Heart left ventricle (tissue), 16 donors: ENCODE measurements around the gene SMIM11. TPM values are rescaled to one million over a fixed set of nuclear protein-coding genes. Genes with fewer than 3 reads are reported as not detected.
"Not testable (repeated sequence)": the region's sequence is repeated elsewhere in the genome, so short reads cannot be mapped to it uniquely, and the experiment has no call there.

Experiments
- ATAC-seq, 4 donors: fragments of 200-7000 bp; cut with Tn5 transposase; one replicate each; pipeline ENCODE4 v1.9.1; 2020 to 2022; ENCODE audit warnings: moderate library complexity in 4 of 4, mild to moderate bottlenecking in 3 of 4, moderate number of reproducible peaks in 1 of 4
- DNase-seq, 5 donors: peaks; one replicate each; pipeline ENCODE4 v3.0.0-alpha.2; 2020
- H3K27ac ChIP-seq, 12 donors: fragments of 200-600 bp; sonication (generic) in 4 of 12; one replicate each; pipeline versions ENCODE4 v1.5.0 to v1.8.0; 2016 to 2022; ENCODE audit warnings: mild to moderate bottlenecking in 2 of 12
- H3K27me3 ChIP-seq, 9 donors: fragments of 200-600 bp; sonication (generic) in 2 of 9; one replicate each; pipeline versions ENCODE4 v1.5.1 to v1.8.0; 2016 to 2022; ENCODE audit warnings: mild to moderate bottlenecking in 3 of 9
- H3K36me3 ChIP-seq, 9 donors: fragments of 200-600 bp; sonication (generic) in 2 of 9; one replicate each; pipeline versions ENCODE4 v1.5.0 to v1.8.0; 2018 to 2022; ENCODE audit warnings: mild to moderate bottlenecking in 2 of 9
- H3K4me1 ChIP-seq, 12 donors: fragments of 200-600 bp; sonication (generic) in 4 of 12; one replicate each; pipeline versions ENCODE4 v1.5.0 to v1.8.0; 2016 to 2022; ENCODE audit warnings: mild to moderate bottlenecking in 3 of 12
- H3K4me3 ChIP-seq, 12 donors: fragments of 200-600 bp; sonication (generic) in 4 of 12; one replicate each; pipeline versions ENCODE4 v1.5.0 to v1.8.0; 2017 to 2022; ENCODE audit warnings: mild to moderate bottlenecking in 9 of 12, moderate library complexity in 4 of 12
- H3K9me3 ChIP-seq, 12 donors: fragments of 200-600 bp; sonication (generic) in 4 of 12; one replicate each; pipeline versions ENCODE4 v1.5.0 to v1.8.0; 2016 to 2022; ENCODE audit warnings: mild to moderate bottlenecking in 1 of 12
- CTCF ChIP-seq, 12 donors: fragments of 200-600 bp; sonication (generic) in 4 of 12; IDR thresholded peaks; one replicate each; pipeline versions ENCODE4 v1.5.0 to v1.8.0; 2018 to 2022; ENCODE audit warnings: antibody characterized with exemption in 12 of 12, mild to moderate bottlenecking in 5 of 12
- POLR2A ChIP-seq, 2 donors: fragments of 450-650 bp; IDR thresholded peaks; one replicate each; pipeline ENCODE4 v1.6.1; 2017; ENCODE audit warnings: antibody characterized with exemption in 2 of 2, mild to moderate bottlenecking in 2 of 2, moderate library complexity in 2 of 2
- WGBS, 4 donors: extraction: QIAGEN DNeasy Blood & Tissue Kit in 2 of 4; methylation state at CpG; one replicate each; pipeline versions ENCODE4 v1.1.5 to v1.1.7; 2013 to 2018; 5-methylcytosine and 5-hydroxymethylcytosine counted together
- intact Hi-C, 10 donors: fragments of 100-400 bp; cut with DNase I; formaldehyde crosslinking; loops; one replicate each; pipeline versions ENCODE4 v1.11.1 to v1.14.2; 2022
- polyA plus RNA-seq, 2 donors: library from polyadenylated mRNA; stranded (reverse); fragments of 200-250 nt; gene quantifications; one replicate each; pipeline ENCODE4 v1.2.3, GENCODE V29; 2013
- total RNA-seq, 9 donors: library from RNA; depleted of rRNA in 2 of 9; stranded (reverse); fragments of >200 nt in 2 of 9; fragmentation: NEBNext Ultra II Directional in 3 of 9; extraction: Animal tissue kit (Norgen Biotek cat#: 25700) in 3 of 9; gene quantifications; one replicate each; pipeline versions ENCODE4 v1.1.0 to v1.2.4, GENCODE V29; 2016 to 2023
- donor health status: ischemic (EF 13 %, LVEDD 7.1; RV severe dilation, severe dysfunction).
- donor health status: healthy with polysubstance abuse.
- donor health status: DM: no; HTN: yes; CAD: no.
- donor health status: DM: no; HTN: no; CAD: no.
- donor health status: ischemic (EF 25% LVEDD 6.9; RV normal size, moderate dysfunction).
- donor health status: ischemic (EF 25% LVEDD 5.7; RV mildly dilated, moderate dysfunction).
- donor health status: healthy.
- donor health status: DM: yes; HTN: yes; CAD: no.
- donor health status: ischemic (EF 35%, LVEDD 5.7; RV mildly dilated, moderate dysfunction).
- donor health status: nonischemic (EF 11% LVEDD 7.7; RV severe dilation, severe dysfunction).
- donor health status: DM: yes; HTN: yes; CAD: no.
- donor health status: PGD.
- donor health status: ischemic (EF 29% LVEDD 5.4; RV normal size, mild dysfunction).
- donor health status: nonischemic (EF 23%, LVEDD 6.1; RV moderate dilation, normal function).

SMIM11 gene
- total and polyA plus RNA-seq, 11 donors, result 0.91 to 25.8 (median 6.3) TPM

- Histone ChIP-seq H3K4me1 (no peaks in the 10 kb centered on the region), H3K9me3 (no peaks in the 10 kb centered on the region), H3K27me3 (no peaks in the 10 kb centered on the region), H3K4me3 (no peak overlapping the region), H3K36me3 (no peaks in the 10 kb centered on the region), H3K27ac (no peak overlapping the region)
- TF ChIP-seq CTCF (IDR thresholded peaks at IDR 0.05), result no peak
- no peak for TF ChIP-seq POLR2A (IDR thresholded peaks at IDR 0.05)
- no peak for ATAC-seq
- intact Hi-C loops, result no loop called here
- 88 to 97% (median 94%) methylated on average over 5 of the region's 5 CpGs for WGBS, 4 donors
- DNase-seq, result peak in 1 of 5 donors; percentile 2
Measured at GRCh38 chr21:34372321-34372720, 3.0 kb upstream of the SMIM11 start.

DNA sequence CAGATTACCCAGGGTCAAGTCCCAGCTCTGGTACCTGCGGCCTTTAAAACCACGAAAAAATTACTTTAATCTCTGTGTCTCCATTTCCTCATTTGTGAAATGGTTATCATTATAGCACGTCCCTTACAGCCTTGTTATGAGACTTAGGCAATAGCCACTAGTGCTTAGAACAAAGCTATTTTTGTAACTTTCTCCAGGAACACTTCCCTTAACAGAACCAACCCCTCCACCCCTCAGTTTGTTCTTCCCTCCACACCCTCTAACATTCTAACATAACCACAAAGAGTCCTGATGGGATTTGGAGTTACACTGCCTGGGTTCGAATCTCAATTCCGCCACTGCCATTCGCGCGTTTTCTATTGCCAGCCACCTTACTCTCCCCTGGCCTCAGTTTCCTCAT is 845 bp upstream of the SMIM11 start:
- H3K4me3 ChIP-seq, H3K27me3 ChIP-seq, H3K9me3 ChIP-seq, H3K27ac ChIP-seq, intact Hi-C loops, H3K4me1 ChIP-seq, DNase-seq, H3K36me3 ChIP-seq: not testable (repeated sequence)
- ATAC-seq, result peak in 3 of 4 donors; percentile 17 to 52 (median 38)
- WGBS, 4 donors, result no CpG with 5 or more reads among the region's 8 CpGs

- H3K27me3 ChIP-seq, H3K27ac ChIP-seq, DNase-seq, H3K4me3 ChIP-seq, intact Hi-C loops, H3K9me3 ChIP-seq, H3K36me3 ChIP-seq, H3K4me1 ChIP-seq: not testable (repeated sequence)
- WGBS, 4 donors, result no CpG with 5 or more reads among the region's 33 CpGs
- ATAC-seq, result peak; percentile 47 to 75 (median 69)
Measured at GRCh38 chr21:34375619-34375972, 289 bp downstream of the SMIM11 start.

DNA sequence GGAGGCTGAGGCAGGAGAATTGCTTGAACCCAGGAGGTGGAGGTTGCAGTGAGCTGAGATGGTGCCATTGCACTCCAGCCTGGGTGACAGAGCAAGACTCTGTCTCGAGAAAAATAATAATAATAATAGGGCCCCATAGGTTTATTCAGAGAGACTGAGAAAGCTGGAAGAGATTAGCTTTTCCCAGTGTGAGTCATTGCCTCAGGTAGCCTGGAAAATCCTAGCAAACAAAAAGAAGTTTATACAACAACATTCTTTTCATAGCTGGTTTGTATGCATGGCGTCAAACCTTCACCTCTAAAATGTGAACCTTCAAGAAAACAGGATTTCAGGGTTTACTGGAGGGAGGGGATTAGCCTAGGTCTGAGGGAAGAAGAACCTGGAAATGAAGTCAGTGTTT is 7.8 kb downstream of the SMIM11 start:
- WGBS, 4 donors, result no CpG with 5 or more reads among the region's 2 CpGs
- H3K9me3 ChIP-seq, H3K27ac ChIP-seq, H3K36me3 ChIP-seq, H3K4me3 ChIP-seq, H3K4me1 ChIP-seq, H3K27me3 ChIP-seq, intact Hi-C loops, ATAC-seq, DNase-seq: not testable (repeated sequence)

DNA sequence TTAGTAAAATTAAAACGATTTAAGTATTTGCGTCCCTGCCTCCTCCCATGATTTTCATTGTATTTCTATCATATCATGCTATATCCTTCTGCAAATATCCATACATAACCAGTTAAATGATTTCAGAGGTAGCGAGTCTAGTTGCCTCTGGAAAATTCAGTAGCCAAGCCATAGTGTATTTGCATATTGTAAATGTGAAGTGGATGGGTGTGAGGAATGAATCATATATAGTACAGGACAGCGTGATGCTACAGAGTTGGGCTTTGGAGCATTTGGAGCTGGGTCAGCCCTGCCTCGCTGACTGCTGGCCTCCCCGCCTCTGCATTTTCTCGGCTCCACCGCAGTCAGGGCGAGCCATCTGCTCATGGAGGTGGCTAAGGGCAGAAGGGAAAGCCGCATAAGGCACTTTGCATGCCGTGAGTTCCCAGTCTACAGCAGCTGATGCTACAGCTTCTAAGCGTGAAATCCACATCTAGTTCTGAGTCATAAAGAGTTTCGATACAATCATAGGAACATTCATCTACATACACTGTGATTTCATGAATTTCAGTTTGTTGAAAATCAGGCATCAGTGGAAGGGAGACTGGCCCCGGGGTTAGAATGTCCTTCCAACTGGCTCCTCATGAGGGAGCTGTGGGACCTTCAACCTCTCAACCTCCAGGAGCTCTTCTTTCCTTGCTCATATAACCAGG is 8.6 kb downstream of the SMIM11 start:
- H3K9me3 ChIP-seq, H3K36me3 ChIP-seq, H3K27ac ChIP-seq, H3K27me3 ChIP-seq, DNase-seq, ATAC-seq, intact Hi-C loops, H3K4me3 ChIP-seq, H3K4me1 ChIP-seq: not testable (repeated sequence)
- WGBS, 4 donors, result no CpG with 5 or more reads among the region's 14 CpGs

- H3K4me1 ChIP-seq, DNase-seq, H3K27me3 ChIP-seq, H3K4me3 ChIP-seq, H3K36me3 ChIP-seq, intact Hi-C loops, ATAC-seq, H3K9me3 ChIP-seq, H3K27ac ChIP-seq: not testable (repeated sequence)
- WGBS, 4 donors, result no CpG with 5 or more reads among the region's 5 CpGs
Measured at GRCh38 chr21:34400522-34400921, 25.2 kb downstream of the SMIM11 start.

DNA sequence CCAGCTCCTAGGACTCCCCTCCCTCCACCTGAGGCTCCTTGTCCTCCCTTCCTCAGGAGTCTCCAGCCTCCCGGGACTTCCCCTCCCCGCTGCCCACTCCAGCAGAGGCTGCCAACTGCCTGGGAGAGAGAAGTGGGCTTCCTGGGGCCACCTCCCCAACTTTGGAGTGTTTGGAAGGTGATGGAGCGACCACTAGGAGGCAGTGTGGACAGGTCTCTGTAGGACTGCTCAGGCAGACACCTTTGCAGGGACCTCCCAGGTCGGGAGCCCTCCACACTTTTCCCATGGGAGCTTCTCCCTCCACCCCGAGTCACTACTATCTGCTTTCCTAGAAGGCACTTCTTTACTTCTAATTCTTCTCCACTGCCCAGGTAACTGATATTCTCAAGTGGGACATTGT is 29.4 kb downstream of the SMIM11 start:
- H3K4me1 ChIP-seq, H3K9me3 ChIP-seq, H3K27ac ChIP-seq, H3K36me3 ChIP-seq, intact Hi-C loops, DNase-seq, ATAC-seq, H3K27me3 ChIP-seq, H3K4me3 ChIP-seq: not testable (repeated sequence)
- no CpG with 5 or more reads among the region's 5 CpGs for WGBS, 4 donors

- ATAC-seq, intact Hi-C loops, H3K9me3 ChIP-seq, H3K27ac ChIP-seq, H3K36me3 ChIP-seq, H3K4me1 ChIP-seq, DNase-seq, H3K4me3 ChIP-seq, H3K27me3 ChIP-seq: not testable (repeated sequence)
- no CpG with 5 or more reads among the region's 2 CpGs for WGBS, 4 donors
Measured at GRCh38 chr21:34405686-34406085, 30.4 kb downstream of the SMIM11 start.

GRCh38 chr21:34406102-34406501 is 30.8 kb downstream of the SMIM11 start:
- H3K36me3 ChIP-seq, H3K9me3 ChIP-seq, DNase-seq, H3K4me3 ChIP-seq, H3K27ac ChIP-seq, ATAC-seq, intact Hi-C loops, H3K27me3 ChIP-seq, H3K4me1 ChIP-seq: not testable (repeated sequence)
- WGBS, 4 donors, result no CpG with 5 or more reads among the region's 6 CpGs

DNA sequence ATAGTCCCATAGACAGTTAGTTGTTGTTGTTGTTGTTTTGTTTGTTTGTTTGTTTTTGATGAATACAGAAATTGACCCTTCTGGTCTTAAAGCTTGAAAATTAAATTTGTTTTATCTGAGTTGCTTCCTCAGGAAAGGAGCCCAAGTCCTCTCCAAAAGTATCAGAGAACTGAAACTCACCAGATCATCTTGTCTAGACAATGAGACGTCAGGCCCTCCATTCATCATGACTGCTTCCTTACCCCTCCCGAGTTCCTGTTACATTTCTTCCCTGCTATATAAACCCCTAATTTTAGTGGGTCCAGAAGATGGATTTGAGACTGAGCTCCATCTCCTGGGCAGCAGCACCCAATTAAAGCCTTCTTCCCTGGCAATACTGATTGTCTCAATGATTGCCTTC is 31.4 kb downstream of the SMIM11 start:
- intact Hi-C loops, H3K27ac ChIP-seq, H3K4me1 ChIP-seq, H3K9me3 ChIP-seq, H3K27me3 ChIP-seq, ATAC-seq, DNase-seq, H3K4me3 ChIP-seq, H3K36me3 ChIP-seq: not testable (repeated sequence)
- no CpG with 5 or more reads among the region's 2 CpGs for WGBS, 4 donors

GRCh38 chr21:34407294-34407693 is 32.0 kb downstream of the SMIM11 start:
- H3K36me3 ChIP-seq, H3K4me3 ChIP-seq, DNase-seq, intact Hi-C loops, H3K9me3 ChIP-seq, H3K27ac ChIP-seq, ATAC-seq, H3K27me3 ChIP-seq, H3K4me1 ChIP-seq: not testable (repeated sequence)
- no CpG with 5 or more reads among the region's 9 CpGs for WGBS, 4 donors
